SK-N-SH (cell line): ENCODE measurements around the gene COQ10B. TPM values are rescaled to one million over a fixed set of nuclear protein-coding genes. Genes with fewer than 3 reads are reported as not detected.

ENCODE experiments used
- CTCF ChIA-PET: fragments of 300-600, 350-600 bp; formaldehyde crosslinking; extraction: SDS; loops from one replicate; lab custom pipeline; 2021; lab: Yijun Ruan, JAX
- POLR2A ChIA-PET: fragments of 350-600 bp; sonication (Branson Sonifier 250); formaldehyde crosslinking; extraction: SDS; loops from one replicate; lab custom pipeline; 2020; ENCODE audit warnings: antibody characterized with exemption, inconsistent platforms; lab: Yijun Ruan, JAX
- DNase-seq: peaks from one replicate; pipeline ENCODE4 v3.0.0; 2012
- H2AFZ ChIP-seq: fragments of 200-600 bp; sonication (generic); 2 replicates; pipeline ENCODE4 v1.8.1; 2016; ENCODE audit warnings: antibody characterized with exemption, mild to moderate bottlenecking, low read depth
- H3F3A ChIP-seq: fragments of 200-600 bp; sonication (generic); replicated peaks from 2 replicates; pipeline ENCODE3; 2016; ENCODE audit warnings: antibody characterized with exemption, mild to moderate bottlenecking; ENCODE audit not compliant: insufficient read depth
- H3K27ac ChIP-seq, 2 experiments: fragments of 200-500 bp in 1 of 2; fragments of 200-600 bp in 1 of 2; sonication (Bioruptor generic) in 1 of 2; sonication (generic), shearing (Covaris generic) in 1 of 2; 2 replicates each; pipeline versions ENCODE4 v1.5.1 to v1.6.1; 2014 to 2016; ENCODE audit warnings: low read depth in 2 of 2, inconsistent platforms in 1 of 2, low read length in 1 of 2, mild to moderate bottlenecking in 1 of 2, mixed read lengths in 1 of 2
- H3K27me3 ChIP-seq: fragments of 200-600 bp; sonication (generic), shearing (Covaris generic); 2 replicates; pipeline ENCODE4 v1.6.1; 2016; ENCODE audit warnings: mixed run types; ENCODE audit not compliant: insufficient read depth
- H3K36me3 ChIP-seq, 2 experiments: fragments of 200-500 bp in 1 of 2; fragments of 200-600 bp in 1 of 2; sonication (Bioruptor generic) in 1 of 2; sonication (generic) in 1 of 2; replicated peaks in 1 of 2; 2 replicates each; pipeline versions ENCODE3 to v1.5.1; 2014 to 2016; ENCODE audit warnings: low read length in 1 of 2, mild to moderate bottlenecking in 1 of 2; ENCODE audit not compliant: insufficient read depth in 2 of 2, control insufficient read depth in 1 of 2
- H3K4me1 ChIP-seq, 2 experiments: fragments of 200-500 bp in 1 of 2; fragments of 200-600 bp in 1 of 2; sonication (Bioruptor generic) in 1 of 2; sonication (generic), shearing (Covaris generic) in 1 of 2; 2 replicates each; pipeline versions ENCODE4 v1.5.1 to v1.6.1; 2014 to 2016; ENCODE audit warnings: low read depth in 1 of 2, low read length in 1 of 2, mixed run types in 1 of 2; ENCODE audit not compliant: insufficient read depth in 2 of 2, control insufficient read depth in 1 of 2
- H3K4me2 ChIP-seq: fragments of 200-600 bp; sonication (generic), shearing (Covaris generic); 2 replicates; pipeline ENCODE4 v1.6.1; 2017; ENCODE audit warnings: mixed run types
- H3K4me3 ChIP-seq, 2 experiments: fragments of 200-500 bp in 1 of 2; fragments of 200-600 bp in 1 of 2; sonication (Bioruptor generic) in 1 of 2; sonication (generic), shearing (Covaris generic) in 1 of 2; 2 replicates each; pipeline versions ENCODE4 v1.5.1 to v1.8.1; 2014 to 2016; ENCODE audit warnings: low read depth in 2 of 2, inconsistent platforms in 1 of 2, low read length in 1 of 2, mild to moderate bottlenecking in 1 of 2, mixed read lengths in 1 of 2, moderate library complexity in 1 of 2
- H3K79me2 ChIP-seq: fragments of 200-600 bp; sonication (generic); 2 replicates; pipeline ENCODE4 v1.8.1; 2017; ENCODE audit warnings: mild to moderate bottlenecking; ENCODE audit not compliant: insufficient read depth
- H3K9ac ChIP-seq: fragments of 200-600 bp; sonication (generic); 2 replicates; pipeline ENCODE4 v1.6.1; 2017; ENCODE audit warnings: mixed run types
- H3K9me2 ChIP-seq: fragments of 200-600 bp; sonication (generic); 2 replicates; pipeline ENCODE4 v1.6.1; 2017; ENCODE audit warnings: mixed run types
- H3K9me3 ChIP-seq: fragments of 200-600 bp; sonication (generic); 2 replicates; pipeline ENCODE4 v1.6.1; 2017; ENCODE audit warnings: mixed run types, mild to moderate bottlenecking, moderate library complexity
- H4K20me1 ChIP-seq: fragments of 200-600 bp; sonication (generic); 2 replicates; pipeline ENCODE4 v1.6.1; 2017; ENCODE audit warnings: mild to moderate bottlenecking, mixed run types; ENCODE audit not compliant: insufficient read depth
- CHD2 ChIP-seq: fragments of 150-350 bp; IDR thresholded peaks from 2 replicates; pipeline ENCODE4 v1.6.1; 2018; ENCODE audit warnings: low read length; ENCODE audit not compliant: partially characterized antibody
- EP300 ChIP-seq, 2 experiments: IDR thresholded peaks; 2 replicates each; pipeline versions ENCODE4 v1.4.0 to v1.6.1; 2012; ENCODE audit warnings: borderline replicate concordance in 1 of 2, low read depth in 1 of 2, low read length in 1 of 2
- FOXJ3 ChIP-seq: sonication (generic); formaldehyde crosslinking; IDR thresholded peaks from 2 replicates; pipeline ENCODE4 v1.5.1; 2020; ENCODE audit warnings: mild to moderate bottlenecking, missing genetic modification reagents
- GATA2 ChIP-seq: sonication (generic); formaldehyde crosslinking; IDR thresholded peaks from 2 replicates; pipeline ENCODE4 v1.5.0; 2020; ENCODE audit warnings: mild to moderate bottlenecking, missing genetic modification reagents
- POLR2AphosphoS5 ChIP-seq: IDR thresholded peaks from 2 replicates; pipeline ENCODE4 v1.6.1; 2012; ENCODE audit warnings: low read depth, low read length
- RAD21 ChIP-seq: IDR thresholded peaks from 2 replicates; pipeline ENCODE4 v1.6.1; 2012; ENCODE audit warnings: mild to moderate bottlenecking, low read length
- RCOR1 ChIP-seq: fragments of 150-350 bp; IDR thresholded peaks from 2 replicates; pipeline ENCODE4 v1.6.1; 2017; ENCODE audit warnings: antibody characterized with exemption, low read length
- USF2 ChIP-seq: fragments of 150-350 bp; IDR thresholded peaks from 2 replicates; pipeline ENCODE4 v1.6.1; 2017; ENCODE audit warnings: antibody characterized with exemption, low read length, low read depth, borderline replicate concordance
- WGBS: methylation state at CpG from one replicate; pipeline ENCODE4 v1.1.6; 2017; ENCODE audit warnings: low lambda C conversion rate; 5-methylcytosine and 5-hydroxymethylcytosine counted together
- polyA plus RNA-seq, 3 experiments: library from polyadenylated mRNA; depleted of rRNA; stranded (reverse); fragments of >200 nt; gene quantifications; 2 replicates each; pipeline ENCODE4 v1.2.3, GENCODE V29; 2012
- TF ChIP-seq, protein P1 (sequence below): IDR thresholded peaks from 2 replicates; pipeline ENCODE4 v1.4.0; 2012; ENCODE audit warnings: low read depth
- TF ChIP-seq, protein P2 (sequence below): fragments of 200-600 bp; sonication (generic); IDR thresholded peaks from 2 replicates; pipeline ENCODE4 v1.6.1; 2017; ENCODE audit warnings: antibody characterized with exemption, mild to moderate bottlenecking, moderate library complexity
- TF ChIP-seq, protein P3 (sequence below): IDR thresholded peaks from 2 replicates; pipeline ENCODE4 v1.6.1; 2012; ENCODE audit warnings: mild to moderate bottlenecking, low read depth, low read length, moderate library complexity
- TF ChIP-seq, protein P4 (sequence below): IDR thresholded peaks from 2 replicates; pipeline ENCODE4 v1.4.0; 2012; ENCODE audit warnings: low read depth, borderline replicate concordance

The COQ10B gene
- polyA plus RNA-seq, 1 of the 3 experiments (the other 2 are of a cell fraction) = 3.6 TPM

GRCh38 chr2:197515315-197515738 is 62.0 kb downstream of the COQ10B start:
- H3K27me3 ChIP-seq = no peaks in the 10 kb centered on the region
- peaks cover 3% of the 10 kb centered on the region for H3F3A ChIP-seq
- peaks cover 44% of the 10 kb centered on the region for H3K79me2 ChIP-seq
- H4K20me1 ChIP-seq = peaks cover 31% of the 10 kb centered on the region
- H3K9me2 ChIP-seq = no peaks in the 10 kb centered on the region
- no peaks in the 10 kb centered on the region for H3K9me3 ChIP-seq
- H2AFZ ChIP-seq = peak overlapping the region; percentile 98
- peaks cover 0 to 13% of the 10 kb centered on the region in 2 experiments for H3K36me3 ChIP-seq
- H3K4me1 ChIP-seq = peaks cover 0 to 8% of the 10 kb centered on the region in 2 experiments
- H3K4me3 ChIP-seq = peak overlapping the region; percentile 77 to 89
- ChIA-PET CTCF (interaction anchor here (1.1 to 2.2 kb wide), 3 partner anchors 10 to 15 kb away, joined by 3 to 11 read pairs (median 6); partner anchors contain the start of genes HSPD1 and HSPE1), POLR2A (interaction anchor here (0.6 to 3.0 kb wide), 5 partner anchors 9 to 59 kb away, joined by 3 to 46 read pairs (median 5); partner anchors contain the start of genes HSPD1 and HSPE1)
- H3K27ac ChIP-seq = peak overlapping the region; percentile 79 to 97
- WGBS = 8% methylated on average over 10 of the region's 16 CpGs
- TF ChIP-seq, protein P1, sequence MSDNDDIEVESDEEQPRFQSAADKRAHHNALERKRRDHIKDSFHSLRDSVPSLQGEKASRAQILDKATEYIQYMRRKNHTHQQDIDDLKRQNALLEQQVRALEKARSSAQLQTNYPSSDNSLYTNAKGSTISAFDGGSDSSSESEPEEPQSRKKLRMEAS = no peak
- TF ChIP-seq FOXJ3 (CRISPR knock-in tag) = 0 out of 2 replicates have a peak, but pooled peaks have one; percentile 29
- peak; percentile 31; the same call in 1 of the 2 replicates for TF ChIP-seq GATA2 (CRISPR knock-in tag)
- TF ChIP-seq, protein P2, sequence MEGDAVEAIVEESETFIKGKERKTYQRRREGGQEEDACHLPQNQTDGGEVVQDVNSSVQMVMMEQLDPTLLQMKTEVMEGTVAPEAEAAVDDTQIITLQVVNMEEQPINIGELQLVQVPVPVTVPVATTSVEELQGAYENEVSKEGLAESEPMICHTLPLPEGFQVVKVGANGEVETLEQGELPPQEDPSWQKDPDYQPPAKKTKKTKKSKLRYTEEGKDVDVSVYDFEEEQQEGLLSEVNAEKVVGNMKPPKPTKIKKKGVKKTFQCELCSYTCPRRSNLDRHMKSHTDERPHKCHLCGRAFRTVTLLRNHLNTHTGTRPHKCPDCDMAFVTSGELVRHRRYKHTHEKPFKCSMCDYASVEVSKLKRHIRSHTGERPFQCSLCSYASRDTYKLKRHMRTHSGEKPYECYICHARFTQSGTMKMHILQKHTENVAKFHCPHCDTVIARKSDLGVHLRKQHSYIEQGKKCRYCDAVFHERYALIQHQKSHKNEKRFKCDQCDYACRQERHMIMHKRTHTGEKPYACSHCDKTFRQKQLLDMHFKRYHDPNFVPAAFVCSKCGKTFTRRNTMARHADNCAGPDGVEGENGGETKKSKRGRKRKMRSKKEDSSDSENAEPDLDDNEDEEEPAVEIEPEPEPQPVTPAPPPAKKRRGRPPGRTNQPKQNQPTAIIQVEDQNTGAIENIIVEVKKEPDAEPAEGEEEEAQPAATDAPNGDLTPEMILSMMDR = no peak
- TF ChIP-seq RCOR1 = peak; percentile 51; the same call in 1 of the 2 replicates
- peak overlapping the region; percentile 99 for H3K4me2 ChIP-seq
- peak; percentile 60 for DNase-seq
- peak overlapping the region; percentile 91 for H3K9ac ChIP-seq

GRCh38 chr2:197515739-197516392 is 62.5 kb downstream of the COQ10B start, which contains the start of gene MOB4:
MOB4 (plus strand) TSS chr2:197516066; CDS start chr2:197516087, 21 bp downstream.
- ChIA-PET POLR2A (interaction anchor here (0.6 to 3.0 kb wide), 7 partner anchors 9 to 60 kb away, joined by 3 to 46 read pairs (median 3); partner anchors contain the start of genes HSPD1 and HSPE1), CTCF (interaction anchor here (1.1 to 2.2 kb wide), 4 partner anchors 10 to 16 kb away, joined by 3 to 11 read pairs (median 4); partner anchors contain the start of genes HSPD1 and HSPE1)
- WGBS = under 1% methylated on average over 36 of the region's 66 CpGs
- H3K27me3 ChIP-seq = no peaks in the 10 kb centered on the region
- peaks cover 50% of the 10 kb centered on the region for H3K79me2 ChIP-seq
- no peaks in the 10 kb centered on the region for H3K9me2 ChIP-seq
- H3K4me2 ChIP-seq = peak within 1 kb of the TSS; percentile 99
- H3K4me3 ChIP-seq = peak within 1 kb of the TSS; percentile 77 to 89
- peaks cover 0 to 8% of the 10 kb centered on the region in 2 experiments for H3K4me1 ChIP-seq
- H4K20me1 ChIP-seq = peaks cover 31% of the 10 kb centered on the region
- peak within 1 kb of the TSS; percentile 79 to 97 for H3K27ac ChIP-seq
- peak within 1 kb of the TSS; percentile 91 for H3K9ac ChIP-seq
- H3K9me3 ChIP-seq = no peaks in the 10 kb centered on the region
- H2AFZ ChIP-seq = peak within 1 kb of the TSS; percentile 98
- H3F3A ChIP-seq = peaks cover 3% of the 10 kb centered on the region
- peaks cover 0 to 18% of the 10 kb centered on the region in 2 experiments for H3K36me3 ChIP-seq
- peak; percentile 97 for DNase-seq
- TF ChIP-seq FOXJ3 (CRISPR knock-in tag) (peak; percentile 13; the same call in 1 of the 2 replicates), RAD21 (no peak), POLR2AphosphoS5 (peak; percentile 94), CHD2 (peak; percentile 76), EP300 (IDR thresholded peaks at IDR 0.05; ENCODE audit: borderline replicate concordance in 1 of 2, low read depth in 1 of 2, low read length in 1 of 2) (peak; percentile 98 to 100), USF2 (no peak)
- TF ChIP-seq, protein P3, sequence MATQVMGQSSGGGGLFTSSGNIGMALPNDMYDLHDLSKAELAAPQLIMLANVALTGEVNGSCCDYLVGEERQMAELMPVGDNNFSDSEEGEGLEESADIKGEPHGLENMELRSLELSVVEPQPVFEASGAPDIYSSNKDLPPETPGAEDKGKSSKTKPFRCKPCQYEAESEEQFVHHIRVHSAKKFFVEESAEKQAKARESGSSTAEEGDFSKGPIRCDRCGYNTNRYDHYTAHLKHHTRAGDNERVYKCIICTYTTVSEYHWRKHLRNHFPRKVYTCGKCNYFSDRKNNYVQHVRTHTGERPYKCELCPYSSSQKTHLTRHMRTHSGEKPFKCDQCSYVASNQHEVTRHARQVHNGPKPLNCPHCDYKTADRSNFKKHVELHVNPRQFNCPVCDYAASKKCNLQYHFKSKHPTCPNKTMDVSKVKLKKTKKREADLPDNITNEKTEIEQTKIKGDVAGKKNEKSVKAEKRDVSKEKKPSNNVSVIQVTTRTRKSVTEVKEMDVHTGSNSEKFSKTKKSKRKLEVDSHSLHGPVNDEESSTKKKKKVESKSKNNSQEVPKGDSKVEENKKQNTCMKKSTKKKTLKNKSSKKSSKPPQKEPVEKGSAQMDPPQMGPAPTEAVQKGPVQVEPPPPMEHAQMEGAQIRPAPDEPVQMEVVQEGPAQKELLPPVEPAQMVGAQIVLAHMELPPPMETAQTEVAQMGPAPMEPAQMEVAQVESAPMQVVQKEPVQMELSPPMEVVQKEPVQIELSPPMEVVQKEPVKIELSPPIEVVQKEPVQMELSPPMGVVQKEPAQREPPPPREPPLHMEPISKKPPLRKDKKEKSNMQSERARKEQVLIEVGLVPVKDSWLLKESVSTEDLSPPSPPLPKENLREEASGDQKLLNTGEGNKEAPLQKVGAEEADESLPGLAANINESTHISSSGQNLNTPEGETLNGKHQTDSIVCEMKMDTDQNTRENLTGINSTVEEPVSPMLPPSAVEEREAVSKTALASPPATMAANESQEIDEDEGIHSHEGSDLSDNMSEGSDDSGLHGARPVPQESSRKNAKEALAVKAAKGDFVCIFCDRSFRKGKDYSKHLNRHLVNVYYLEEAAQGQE = no peak
- TF ChIP-seq, protein P2 = no peak
- TF ChIP-seq, protein P4, sequence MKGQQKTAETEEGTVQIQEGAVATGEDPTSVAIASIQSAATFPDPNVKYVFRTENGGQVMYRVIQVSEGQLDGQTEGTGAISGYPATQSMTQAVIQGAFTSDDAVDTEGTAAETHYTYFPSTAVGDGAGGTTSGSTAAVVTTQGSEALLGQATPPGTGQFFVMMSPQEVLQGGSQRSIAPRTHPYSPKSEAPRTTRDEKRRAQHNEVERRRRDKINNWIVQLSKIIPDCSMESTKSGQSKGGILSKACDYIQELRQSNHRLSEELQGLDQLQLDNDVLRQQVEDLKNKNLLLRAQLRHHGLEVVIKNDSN = 0 out of 2 replicates have a peak, but pooled peaks have one; percentile 16
- TF ChIP-seq, protein P1 = peak; percentile 91
